Fibroblast of skin of left biceps (primary cell): Measurements from ENCODE around the gene PCBP3.

ENCODE experiments used
- DNase-seq, 2 experiments: peaks; one replicate each; pipeline ENCODE4 v3.0.0-alpha.2; 2013; ENCODE audit warnings: low read depth in 2 of 2

The PCBP3 gene

GRCh38 chr21:45787371-45787770 lies 143.8 kb downstream of the PCBP3 start:
- DNase-seq, result no peak

- no peak for DNase-seq
These were observed 144.7 kb downstream of the PCBP3 start for GRCh38 chr21:45788198-45788597.

GRCh38 chr21:45788637-45789506 lies 145.3 kb downstream of the PCBP3 start:
- no peak for DNase-seq

GRCh38 chr21:45790427-45790826 lies 146.9 kb downstream of the PCBP3 start:
- DNase-seq, result no peak

GRCh38 chr21:45791562-45792418 lies 148.3 kb downstream of the PCBP3 start:
- DNase-seq, result no peak

- no peak for DNase-seq
These were observed 149.3 kb downstream of the PCBP3 start for GRCh38 chr21:45792682-45793383.

- DNase-seq, result no peak
These were observed 150.5 kb downstream of the PCBP3 start for GRCh38 chr21:45794027-45794426.

GRCh38 chr21:45796003-45796402 lies 152.5 kb downstream of the PCBP3 start:
- no peak for DNase-seq

GRCh38 chr21:45797338-45797737 lies 153.8 kb downstream of the PCBP3 start:
- DNase-seq, result no peak

GRCh38 chr21:45799765-45800338 lies 156.3 kb downstream of the PCBP3 start:
- DNase-seq, result no peak

- no peak for DNase-seq
These were observed 157.0 kb downstream of the PCBP3 start for GRCh38 chr21:45800339-45801080.

GRCh38 chr21:45801129-45801964 lies 157.8 kb downstream of the PCBP3 start:
- no peak for DNase-seq

- no peak for DNase-seq
These were observed 158.5 kb downstream of the PCBP3 start for GRCh38 chr21:45801989-45802388.

GRCh38 chr21:45802425-45802824 lies 158.9 kb downstream of the PCBP3 start:
- no peak for DNase-seq

- no peak for DNase-seq
These were observed 159.6 kb downstream of the PCBP3 start for GRCh38 chr21:45802956-45803617.

GRCh38 chr21:45803618-45804340 lies 160.3 kb downstream of the PCBP3 start:
- DNase-seq, result no peak

GRCh38 chr21:45804809-45805313 lies 161.3 kb downstream of the PCBP3 start:
- DNase-seq, result no peak

GRCh38 chr21:45805321-45805720 lies 161.8 kb downstream of the PCBP3 start:
- no peak for DNase-seq

- no peak for DNase-seq
These were observed 162.5 kb downstream of the PCBP3 start for GRCh38 chr21:45806042-45806441.
